ACC112 (cell line): ENCODE data around the gene CDH8.
"Not testable (repeated sequence)": the region's sequence is repeated elsewhere in the genome, so short reads cannot be mapped to it uniquely, and the experiment has no call there.

Source experiments
- H2AFZ ChIP-seq: fragments of 200-600 bp; sonication (generic); one replicate; pipeline ENCODE4 v1.6.0; 2017; ENCODE audit warnings: antibody characterized with exemption, low read length; ENCODE audit not compliant: unreplicated experiment
- H3K27ac ChIP-seq: fragments of 200-600 bp; sonication (generic); 2 replicates; pipeline ENCODE4 v1.5.1; 2014; ENCODE audit warnings: low read depth, mild to moderate bottlenecking, antibody characterized with exemption, low read length, moderate library complexity
- H3K27me3 ChIP-seq: fragments of 200-600 bp; sonication (generic); 2 replicates; pipeline ENCODE4 v1.6.1; 2014; ENCODE audit warnings: mild to moderate bottlenecking, antibody characterized with exemption, low read length, moderate library complexity, mixed read lengths; ENCODE audit not compliant: insufficient read depth
- H3K36me3 ChIP-seq: fragments of 200-600 bp; sonication (generic); 2 replicates; pipeline ENCODE4 v1.6.1; 2016; ENCODE audit warnings: mild to moderate bottlenecking, antibody characterized with exemption, low read length, moderate library complexity, mixed read lengths; ENCODE audit not compliant: insufficient read depth
- H3K4me1 ChIP-seq: fragments of 200-600 bp; sonication (generic); one replicate; pipeline ENCODE4 v1.6.1; 2016; ENCODE audit warnings: low read length, mixed read lengths; ENCODE audit not compliant: insufficient read depth, unreplicated experiment, control insufficient read depth
- H3K4me3 ChIP-seq: fragments of 200-600 bp; sonication (generic); 2 replicates; pipeline ENCODE4 v1.5.1; 2014; ENCODE audit warnings: mild to moderate bottlenecking, low read depth, low read length
- H3K79me2 ChIP-seq: fragments of 200-600 bp; sonication (generic); one replicate; pipeline ENCODE4 v1.6.0; 2016; ENCODE audit warnings: low read length; ENCODE audit not compliant: control insufficient read depth, unreplicated experiment, insufficient read depth

CDH8 gene

DNA sequence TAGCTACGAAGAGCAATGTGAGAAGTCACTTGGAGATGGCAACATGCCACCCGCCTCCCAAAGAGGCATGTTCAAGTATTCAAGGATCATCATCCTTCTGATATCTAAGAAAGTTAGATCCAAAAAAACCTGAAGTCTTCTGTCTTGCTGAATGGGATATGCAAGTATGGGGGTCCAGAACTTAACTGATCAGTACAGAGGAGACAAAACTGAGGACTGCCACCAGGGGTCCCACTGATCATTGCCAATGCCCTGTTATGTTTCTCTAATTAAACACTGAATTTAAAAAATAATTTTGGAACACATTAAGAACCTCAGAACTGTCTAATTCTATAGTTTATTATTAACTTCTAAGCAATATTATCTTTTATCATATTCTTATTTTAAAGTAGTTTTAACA lies 99.7 kb downstream of the CDH8 start:
- H3K4me1 ChIP-seq, result no peaks in the 10 kb centered on the region
- no peaks in the 10 kb centered on the region for H3K27me3 ChIP-seq
- H3K27ac ChIP-seq, result no peak overlapping the region
- H3K79me2 ChIP-seq, result no peaks in the 10 kb centered on the region
- H2AFZ ChIP-seq, result no peak overlapping the region
- no peaks in the 10 kb centered on the region for H3K36me3 ChIP-seq
- H3K4me3 ChIP-seq, result no peak overlapping the region

DNA sequence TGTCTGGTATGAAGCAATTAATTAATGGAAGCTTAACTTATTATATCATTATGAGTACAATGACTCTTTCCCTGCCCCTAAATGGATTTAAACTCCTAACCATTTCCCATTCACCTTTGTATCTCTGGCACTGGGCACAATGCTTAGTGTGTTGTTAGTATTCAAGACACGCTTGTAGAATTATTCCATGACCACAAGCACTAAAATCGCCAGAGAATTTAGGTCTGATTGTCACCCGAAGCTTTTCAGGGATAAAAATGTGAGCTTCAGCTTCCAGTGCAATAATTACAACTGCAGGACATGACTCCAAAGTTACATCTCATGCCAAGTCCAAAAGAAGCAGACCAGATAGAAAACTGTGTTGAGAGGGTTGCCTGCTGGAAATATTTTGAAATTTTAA lies 101.6 kb downstream of the CDH8 start:
- H3K27me3 ChIP-seq, result no peaks in the 10 kb centered on the region
- no peaks in the 10 kb centered on the region for H3K79me2 ChIP-seq
- no peaks in the 10 kb centered on the region for H3K4me1 ChIP-seq
- H3K4me3 ChIP-seq, result no peak overlapping the region
- no peak overlapping the region for H2AFZ ChIP-seq
- H3K27ac ChIP-seq, result no peak overlapping the region
- H3K36me3 ChIP-seq, result no peaks in the 10 kb centered on the region

DNA sequence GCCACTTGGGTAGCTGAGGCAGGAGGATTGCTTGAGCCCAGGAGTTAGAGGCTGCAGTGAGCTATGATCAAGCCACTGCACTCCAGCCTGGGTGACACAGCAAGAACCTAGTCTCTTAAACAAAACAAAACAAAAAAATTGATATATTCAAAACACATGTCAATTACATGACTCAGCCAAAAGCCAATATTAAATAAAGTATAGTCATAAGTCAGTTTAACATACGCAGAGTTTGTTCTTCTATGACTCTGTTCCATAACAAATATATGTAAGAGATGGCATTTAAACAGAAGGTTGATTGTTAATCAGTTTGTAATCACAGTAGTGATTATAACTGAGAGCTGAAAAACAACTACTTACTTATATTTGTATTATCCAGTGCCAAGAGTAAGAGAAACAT lies 106.5 kb downstream of the CDH8 start:
- no peak overlapping the region for H3K4me3 ChIP-seq
- H2AFZ ChIP-seq, result no peak overlapping the region
- no peak overlapping the region for H3K27ac ChIP-seq
- no peaks in the 10 kb centered on the region for H3K27me3 ChIP-seq
- H3K79me2 ChIP-seq, result no peaks in the 10 kb centered on the region
- no peaks in the 10 kb centered on the region for H3K36me3 ChIP-seq
- no peaks in the 10 kb centered on the region for H3K4me1 ChIP-seq

DNA sequence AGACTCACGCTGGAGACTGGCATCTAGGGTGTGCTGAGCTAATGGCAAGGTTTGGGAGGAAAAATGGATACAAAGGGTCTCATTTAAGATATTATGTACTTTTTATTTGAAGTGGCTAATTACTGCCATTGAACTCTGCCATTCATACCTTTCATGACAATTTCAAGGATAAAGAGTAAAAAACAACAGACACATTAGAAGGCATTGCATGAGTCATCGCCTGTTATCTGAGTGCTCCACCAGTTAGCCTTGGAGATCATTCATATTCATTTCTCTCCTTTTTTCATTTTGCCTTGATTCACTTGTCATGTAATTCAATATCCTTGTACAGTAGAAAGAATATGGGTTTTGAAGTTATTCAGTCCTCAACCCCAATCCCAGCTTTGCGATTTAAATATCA lies 109.5 kb downstream of the CDH8 start:
- H3K36me3 ChIP-seq, result no peaks in the 10 kb centered on the region
- H3K79me2 ChIP-seq, result no peaks in the 10 kb centered on the region
- no peaks in the 10 kb centered on the region for H3K27me3 ChIP-seq
- H3K4me1 ChIP-seq, result no peaks in the 10 kb centered on the region
- no peak overlapping the region for H3K4me3 ChIP-seq
- no peak overlapping the region for H2AFZ ChIP-seq
- H3K27ac ChIP-seq, result no peak overlapping the region

DNA sequence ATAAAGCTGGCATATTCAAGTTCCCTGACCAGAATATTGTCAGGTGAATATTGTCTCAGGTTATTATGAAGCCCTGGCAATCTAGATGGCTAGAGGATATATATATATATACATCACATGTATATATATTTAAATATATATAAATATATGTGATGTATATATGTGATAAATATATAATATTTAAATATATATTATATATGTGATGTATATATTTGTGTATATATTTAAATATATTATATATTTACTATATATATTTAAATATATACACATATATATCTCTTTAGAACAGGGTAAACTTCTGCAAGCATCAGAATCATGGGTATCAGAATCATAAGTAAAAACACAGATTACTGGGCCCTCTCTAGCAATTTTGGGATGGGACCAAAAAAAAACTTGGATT lies 112.6 kb downstream of the CDH8 start:
- Histone ChIP-seq H3K4me3 (no peak overlapping the region), H2AFZ (no peak overlapping the region), H3K4me1 (no peaks in the 10 kb centered on the region), H3K36me3 (no peaks in the 10 kb centered on the region), H3K27ac (no peak overlapping the region), H3K79me2 (no peaks in the 10 kb centered on the region), H3K27me3 (no peaks in the 10 kb centered on the region)

DNA sequence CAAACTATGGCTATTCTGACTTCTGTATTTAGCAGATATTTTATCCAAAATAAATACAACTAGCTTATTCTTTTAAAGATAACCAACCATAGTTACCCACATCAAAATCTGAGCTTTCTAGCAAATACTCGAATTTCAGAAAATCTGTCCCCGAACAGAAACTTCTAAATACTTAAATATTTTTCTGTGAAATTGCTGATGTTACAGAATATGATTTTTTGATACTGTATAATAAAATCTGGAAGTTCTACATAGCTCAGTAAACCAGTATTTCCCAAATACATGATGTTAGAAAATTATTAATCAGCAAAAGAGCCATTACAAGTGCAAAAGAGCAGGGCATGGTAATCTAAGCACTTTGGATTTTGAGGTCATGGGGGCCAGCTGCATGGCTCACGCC lies 114.9 kb downstream of the CDH8 start:
- no peaks in the 10 kb centered on the region for H3K4me1 ChIP-seq
- no peaks in the 10 kb centered on the region for H3K79me2 ChIP-seq

DNA sequence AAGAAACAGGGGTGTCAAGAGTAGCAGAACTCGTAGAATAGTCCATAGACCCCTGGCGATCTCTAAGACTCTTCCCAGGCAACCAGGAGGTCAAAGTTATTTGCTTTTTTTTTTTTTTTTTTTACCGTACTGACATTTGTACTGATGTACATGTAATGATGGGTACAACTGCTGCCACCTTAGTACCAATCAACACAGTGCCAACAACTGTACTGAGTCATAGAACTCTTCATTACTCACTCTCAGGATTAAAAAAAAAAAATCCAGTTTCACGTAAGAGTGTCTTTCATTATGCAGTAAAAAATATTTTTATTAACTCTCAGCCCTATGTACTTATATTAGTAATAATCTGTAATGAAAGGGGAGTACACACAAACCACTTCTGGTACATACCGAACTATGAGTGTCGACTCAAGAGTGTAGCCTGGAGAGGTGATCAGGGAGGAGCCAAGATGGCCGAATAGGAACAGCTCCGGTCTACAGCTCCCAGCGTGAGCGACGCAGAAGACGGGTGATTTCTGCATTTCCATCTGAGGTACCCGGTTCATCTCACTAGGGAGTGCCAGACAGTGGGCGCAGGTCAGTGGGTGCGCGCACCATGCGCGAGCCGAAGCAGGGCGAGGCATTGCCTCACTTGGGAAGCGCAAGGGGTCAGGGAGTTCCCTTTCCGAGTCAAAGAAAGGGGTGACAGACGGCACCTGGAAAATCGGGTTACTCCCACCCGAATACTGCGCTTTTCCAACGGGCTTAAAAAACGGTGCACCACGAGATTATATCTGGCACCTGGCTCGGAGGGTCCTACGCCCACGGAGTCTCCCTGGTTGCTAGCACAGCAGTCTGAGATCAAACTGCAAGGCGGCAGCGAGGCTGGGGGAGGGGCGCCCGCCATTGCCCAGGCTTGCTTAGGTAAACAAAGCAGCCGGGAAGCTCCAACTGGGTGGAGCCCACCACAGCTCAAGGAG lies 118.1 kb downstream of the CDH8 start:
- not testable (repeated sequence) for H2AFZ ChIP-seq, H3K4me3 ChIP-seq

More for the DNA sequence above, 114.9 kb downstream of the CDH8 start:
- Histone ChIP-seq H3K4me3 (no peak overlapping the region), H3K27me3 (no peaks in the 10 kb centered on the region), H2AFZ (no peak overlapping the region), H3K27ac (no peak overlapping the region), H3K36me3 (no peaks in the 10 kb centered on the region)

DNA sequence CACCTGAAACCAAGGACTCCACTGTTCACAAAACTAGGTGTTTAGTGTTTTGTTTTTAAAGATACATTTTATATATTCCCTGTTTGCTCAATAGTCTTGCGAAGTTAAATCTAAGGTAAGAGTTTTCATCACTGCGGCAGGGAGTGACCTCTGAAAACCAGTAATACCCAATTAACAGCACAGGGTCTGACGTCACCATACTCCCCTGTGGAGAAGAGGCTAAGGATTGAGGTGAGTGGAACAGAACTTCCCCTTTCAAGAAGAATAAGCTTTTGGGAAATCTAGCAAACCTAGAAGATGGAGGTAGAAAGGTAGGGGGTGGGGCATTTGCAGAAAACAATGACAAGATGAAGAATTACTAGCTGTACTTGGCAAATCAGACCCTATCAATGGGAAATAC lies 120.7 kb downstream of the CDH8 start:
- H3K79me2 ChIP-seq, result no peaks in the 10 kb centered on the region
- H3K4me3 ChIP-seq, result no peak overlapping the region
- no peaks in the 10 kb centered on the region for H3K36me3 ChIP-seq
- H3K4me1 ChIP-seq, result no peaks in the 10 kb centered on the region
- no peak overlapping the region for H3K27ac ChIP-seq
- no peak overlapping the region for H2AFZ ChIP-seq
- no peaks in the 10 kb centered on the region for H3K27me3 ChIP-seq

More for the DNA sequence above, 118.1 kb downstream of the CDH8 start:
- not testable (repeated sequence) for H3K36me3 ChIP-seq, H3K27ac ChIP-seq, H3K27me3 ChIP-seq, H3K79me2 ChIP-seq, H3K4me1 ChIP-seq

DNA sequence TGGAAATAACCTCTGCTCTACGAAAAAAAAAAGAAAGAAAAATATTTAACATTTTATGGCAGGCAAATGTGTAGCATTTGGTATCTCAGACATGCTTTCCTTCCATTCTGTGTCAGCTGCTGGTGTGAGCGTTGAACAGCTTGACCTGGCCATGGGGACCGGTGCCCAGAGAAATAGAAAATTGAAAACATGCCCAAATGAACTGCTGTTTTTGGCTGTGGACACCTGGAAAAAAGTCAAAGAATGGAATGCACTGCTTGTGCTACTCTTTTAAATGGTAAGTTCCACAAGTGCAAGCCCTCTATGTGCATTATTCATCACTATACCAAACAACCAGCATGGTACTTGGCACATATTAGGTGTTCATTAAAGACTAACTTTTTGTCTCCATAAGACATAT lies 127.2 kb downstream of the CDH8 start:
- Histone ChIP-seq H3K27me3 (no peaks in the 10 kb centered on the region), H3K4me3 (no peak overlapping the region), H3K27ac (no peak overlapping the region), H3K4me1 (no peaks in the 10 kb centered on the region), H2AFZ (no peak overlapping the region), H3K79me2 (no peaks in the 10 kb centered on the region), H3K36me3 (no peaks in the 10 kb centered on the region)

DNA sequence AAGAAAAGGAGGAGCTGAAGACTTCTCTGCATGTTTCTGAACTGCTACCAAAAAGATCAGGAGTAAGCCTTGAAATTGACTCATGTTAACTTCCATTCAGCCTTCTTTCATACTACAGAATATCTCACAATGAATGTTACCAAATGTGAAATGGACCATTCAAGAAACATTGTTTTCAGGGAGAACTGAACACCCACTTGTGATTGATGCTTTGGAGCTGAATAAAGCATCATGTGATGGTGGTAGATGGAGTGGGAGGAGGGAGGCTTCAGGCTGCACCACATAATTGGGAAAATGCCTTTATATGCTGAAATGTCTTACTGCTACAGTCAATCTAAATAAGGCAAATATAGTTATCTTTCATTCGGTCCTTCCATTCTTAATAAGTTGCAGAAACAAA lies 127.8 kb downstream of the CDH8 start:
- no peak overlapping the region for H2AFZ ChIP-seq
- H3K4me1 ChIP-seq, result no peaks in the 10 kb centered on the region
- no peaks in the 10 kb centered on the region for H3K36me3 ChIP-seq
- H3K27ac ChIP-seq, result no peak overlapping the region
- H3K27me3 ChIP-seq, result no peaks in the 10 kb centered on the region
- H3K4me3 ChIP-seq, result no peak overlapping the region
- no peaks in the 10 kb centered on the region for H3K79me2 ChIP-seq

DNA sequence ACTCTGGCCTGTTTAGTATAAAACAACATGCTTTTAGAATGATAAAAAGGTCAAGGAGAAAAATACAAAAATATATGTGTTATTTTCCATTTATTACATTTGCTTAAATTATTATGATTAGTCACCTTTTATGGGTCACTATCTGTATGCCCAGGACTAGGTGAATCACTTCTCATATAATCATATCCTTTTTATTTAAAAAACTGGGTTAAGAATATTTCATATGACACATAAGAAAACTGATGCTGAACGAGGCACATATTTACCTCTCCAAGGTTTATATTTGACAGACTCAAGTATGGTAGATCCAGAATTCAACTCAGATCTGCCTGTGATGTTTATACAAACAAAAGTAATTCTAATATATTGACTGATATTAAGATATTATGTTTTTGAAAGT lies 134.5 kb downstream of the CDH8 start:
- H3K79me2 ChIP-seq, result no peaks in the 10 kb centered on the region
- no peak overlapping the region for H3K27ac ChIP-seq

More for the DNA sequence above, 134.5 kb downstream of the CDH8 start:
- H3K4me3 ChIP-seq, result no peak overlapping the region
- H3K27me3 ChIP-seq, result no peaks in the 10 kb centered on the region
- no peak overlapping the region for H2AFZ ChIP-seq
- H3K4me1 ChIP-seq, result no peaks in the 10 kb centered on the region
- no peaks in the 10 kb centered on the region for H3K36me3 ChIP-seq
